Stomach smooth muscle (tissue), 2 donors: ENCODE measurements around the gene SAMM50.
A peak's percentile ranks its signal among the peaks of the same experiment; 100 is the strongest.

Experiments
- H3K27ac ChIP-seq: one replicate; pipeline ENCODE4 v1.7.0; 2013; ENCODE audit warnings: mild to moderate bottlenecking, low read length, inconsistent platforms
- H3K27me3 ChIP-seq, 2 donors: one replicate each; pipeline ENCODE4 v1.7.0; 2013; ENCODE audit warnings: low read length in 2 of 2; ENCODE audit not compliant: insufficient read depth in 2 of 2, control insufficient read depth in 1 of 2
- H3K36me3 ChIP-seq, 2 donors: one replicate each; pipeline ENCODE4 v1.7.0; 2013; ENCODE audit warnings: low read length in 2 of 2; ENCODE audit not compliant: control insufficient read depth in 2 of 2, insufficient read depth in 2 of 2
- H3K4me1 ChIP-seq: one replicate; pipeline ENCODE4 v1.7.0; 2013; ENCODE audit warnings: low read length; ENCODE audit not compliant: control insufficient read depth, insufficient read depth
- H3K4me3 ChIP-seq, 2 donors: one replicate each; pipeline ENCODE4 v1.7.0; 2013; ENCODE audit warnings: low read length in 2 of 2
- H3K9ac ChIP-seq, 2 donors: one replicate each; pipeline ENCODE4 v1.7.0; 2013; ENCODE audit warnings: low read length in 2 of 2, mild to moderate bottlenecking in 1 of 2
- H3K9me3 ChIP-seq, 2 donors: one replicate each; pipeline ENCODE4 v1.7.0; 2013; ENCODE audit warnings: low read length in 2 of 2; ENCODE audit not compliant: control insufficient read depth in 2 of 2
- donor health status: healthy.
- donor health status: Pancreatic carcinoma.

The SAMM50 gene

GRCh38 chr22:43994006-43994405 is 38.8 kb downstream of the SAMM50 start:
- no peak overlapping the region for H3K9ac ChIP-seq
- H3K4me3 ChIP-seq, result no peak overlapping the region
- peaks cover 2% of the 10 kb centered on the region for H3K4me1 ChIP-seq
- H3K9me3 ChIP-seq, result no peaks in the 10 kb centered on the region
- no peak overlapping the region for H3K27ac ChIP-seq
- H3K27me3 ChIP-seq, result no peaks in the 10 kb centered on the region
- peaks cover 42 to 54% of the 10 kb centered on the region in 2 donors for H3K36me3 ChIP-seq

- Histone ChIP-seq H3K9ac (no peak overlapping the region), H3K4me3 (no peak overlapping the region), H3K27ac (no peak overlapping the region), H3K27me3 (no peaks in the 10 kb centered on the region), H3K36me3 (peaks cover 43 to 56% of the 10 kb centered on the region in 2 donors), H3K4me1 (peaks cover 5% of the 10 kb centered on the region), H3K9me3 (no peaks in the 10 kb centered on the region)
Observed at GRCh38 chr22:43994416-43994815, 39.2 kb downstream of the SAMM50 start.

GRCh38 chr22:43995057-43995685 is 39.9 kb downstream of the SAMM50 start:
- Histone ChIP-seq H3K36me3 (peaks cover 37 to 49% of the 10 kb centered on the region in 2 donors), H3K4me1 (peaks cover 5% of the 10 kb centered on the region), H3K9ac (no peak overlapping the region), H3K27ac (no peak overlapping the region), H3K9me3 (no peaks in the 10 kb centered on the region), H3K27me3 (no peaks in the 10 kb centered on the region), H3K4me3 (no peak overlapping the region)

GRCh38 chr22:43995798-43996169 is 40.5 kb downstream of the SAMM50 start:
- Histone ChIP-seq H3K27me3 (no peaks in the 10 kb centered on the region), H3K27ac (no peak overlapping the region), H3K4me3 (peak overlapping the region in 1 of 2 donors; percentile 35), H3K9me3 (no peaks in the 10 kb centered on the region), H3K9ac (no peak overlapping the region), H3K4me1 (peaks cover 5% of the 10 kb centered on the region), H3K36me3 (peaks cover 32 to 45% of the 10 kb centered on the region in 2 donors)

GRCh38 chr22:43996170-43996980 is 41.1 kb downstream of the SAMM50 start:
- Histone ChIP-seq H3K9me3 (no peaks in the 10 kb centered on the region), H3K36me3 (peaks cover 31 to 45% of the 10 kb centered on the region in 2 donors), H3K27me3 (no peaks in the 10 kb centered on the region), H3K27ac (no peak overlapping the region), H3K4me1 (peaks cover 5% of the 10 kb centered on the region), H3K9ac (no peak overlapping the region), H3K4me3 (peak overlapping the region in 1 of 2 donors; percentile 35)

GRCh38 chr22:43996981-43997265 is 41.7 kb downstream of the SAMM50 start:
- H3K4me3 ChIP-seq, result no peak overlapping the region
- H3K36me3 ChIP-seq, result peaks cover 28 to 40% of the 10 kb centered on the region in 2 donors
- peaks cover 5% of the 10 kb centered on the region for H3K4me1 ChIP-seq
- no peak overlapping the region for H3K9ac ChIP-seq
- no peaks in the 10 kb centered on the region for H3K9me3 ChIP-seq
- H3K27ac ChIP-seq, result no peak overlapping the region
- no peaks in the 10 kb centered on the region for H3K27me3 ChIP-seq

GRCh38 chr22:43998679-43999264 is 43.5 kb downstream of the SAMM50 start:
- Histone ChIP-seq H3K9me3 (no peaks in the 10 kb centered on the region), H3K4me3 (no peak overlapping the region), H3K9ac (no peak overlapping the region), H3K36me3 (peaks cover 25 to 29% of the 10 kb centered on the region in 2 donors), H3K27ac (no peak overlapping the region), H3K4me1 (peaks cover 3% of the 10 kb centered on the region), H3K27me3 (no peaks in the 10 kb centered on the region)

- Histone ChIP-seq H3K27ac (no peak overlapping the region), H3K4me1 (peaks cover 3% of the 10 kb centered on the region), H3K27me3 (no peaks in the 10 kb centered on the region), H3K4me3 (no peak overlapping the region), H3K9ac (no peak overlapping the region), H3K9me3 (no peaks in the 10 kb centered on the region), H3K36me3 (peaks cover 25% of the 10 kb centered on the region in 2 donors)
Observed at GRCh38 chr22:43999378-43999777, 44.1 kb downstream of the SAMM50 start.

- Histone ChIP-seq H3K9me3 (no peaks in the 10 kb centered on the region), H3K27ac (no peak overlapping the region), H3K36me3 (peaks cover 20 to 22% of the 10 kb centered on the region in 2 donors)
Observed at GRCh38 chr22:44000123-44000522, 44.9 kb downstream of the SAMM50 start.

GRCh38 chr22:44001521-44001920 is 46.3 kb downstream of the SAMM50 start:
- H3K36me3 ChIP-seq, result peaks cover 13 to 15% of the 10 kb centered on the region in 2 donors
- no peaks in the 10 kb centered on the region for H3K27me3 ChIP-seq
- peaks cover 0 to 5% of the 10 kb centered on the region in 2 donors for H3K9me3 ChIP-seq
- H3K9ac ChIP-seq, result no peak overlapping the region
- no peak overlapping the region for H3K4me3 ChIP-seq
- H3K27ac ChIP-seq, result no peak overlapping the region
- H3K4me1 ChIP-seq, result peaks cover 3% of the 10 kb centered on the region

More at GRCh38 chr22:44000123-44000522, 44.9 kb downstream of the SAMM50 start:
- Histone ChIP-seq H3K9ac (no peak overlapping the region), H3K27me3 (no peaks in the 10 kb centered on the region), H3K4me1 (peaks cover 3% of the 10 kb centered on the region), H3K4me3 (no peak overlapping the region)

GRCh38 chr22:44002324-44002723 is 47.1 kb downstream of the SAMM50 start:
- Histone ChIP-seq H3K9me3 (peaks cover 0 to 5% of the 10 kb centered on the region in 2 donors), H3K27ac (no peak overlapping the region), H3K9ac (no peak overlapping the region), H3K27me3 (no peaks in the 10 kb centered on the region), H3K36me3 (peaks cover 5 to 8% of the 10 kb centered on the region in 2 donors), H3K4me3 (no peak overlapping the region), H3K4me1 (peaks cover 3% of the 10 kb centered on the region)
